ENCODE data around the gene WDR45. TPM values are rescaled to one million over a fixed set of nuclear protein-coding genes. Genes with fewer than 3 reads are reported as not detected.

Gene WDR45
- total and polyA plus RNA-seq, 2 of the 4 experiments (the other 2 are of a cell fraction) = 40.7 to 67.4 TPM

DNA sequence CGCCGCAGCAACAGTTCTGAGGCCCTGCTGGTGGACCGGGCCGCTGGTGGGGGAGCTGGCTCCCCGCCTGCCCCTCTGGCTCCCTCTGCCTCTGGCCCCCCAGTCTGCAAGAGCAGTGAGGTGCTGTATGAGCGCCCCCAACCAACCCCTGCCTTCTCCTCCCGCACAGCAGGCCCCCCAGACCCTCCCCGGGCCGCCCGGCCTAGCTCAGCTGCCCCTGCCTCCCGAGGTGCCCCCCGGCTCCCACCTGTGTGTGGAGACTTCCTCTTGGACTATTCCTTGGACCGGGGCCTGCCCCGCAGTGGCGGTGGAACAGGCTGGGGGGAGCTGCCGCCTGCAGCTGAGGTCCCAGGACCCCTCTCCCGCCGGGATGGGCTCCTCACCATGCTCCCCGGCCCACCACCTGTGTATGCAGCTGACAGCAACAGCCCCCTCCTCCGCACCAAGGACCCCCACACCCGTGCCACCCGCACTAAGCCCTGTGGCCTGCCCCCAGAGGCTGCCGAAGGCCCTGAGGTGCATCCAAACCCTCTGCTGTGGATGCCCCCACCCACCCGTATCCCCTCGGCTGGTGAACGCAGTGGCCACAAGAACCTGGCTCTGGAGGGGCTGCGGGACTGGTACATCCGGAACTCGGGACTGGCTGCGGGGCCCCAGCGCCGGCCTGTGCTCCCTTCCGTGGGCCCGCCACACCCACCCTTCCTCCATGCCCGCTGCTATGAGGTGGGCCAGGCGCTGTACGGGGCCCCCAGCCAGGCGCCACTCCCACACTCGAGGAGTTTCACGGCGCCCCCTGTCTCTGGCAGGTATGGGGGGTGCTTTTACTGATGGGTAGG, 12.2 kb downstream of the WDR45 start:
- no peak overlapping the region for H3K23ac ChIP-seq (ENCODE audit: low read depth, low read length)
- TF ChIP-seq SMC3 (IDR thresholded peaks at IDR 0.05; ENCODE audit: low read depth, low read length) = no peak
- TF ChIP-seq CEBPB (IDR thresholded peaks at IDR 0.05; ENCODE audit: low read depth, low read length) = no peak
- TF ChIP-seq POLR2A (IDR thresholded peaks at IDR 0.05; ENCODE audit: low read depth, low read length) = no peak
- TF ChIP-seq MXI1 (IDR thresholded peaks at IDR 0.05; ENCODE audit: borderline replicate concordance, low read depth, low read length) = no peak
- TF ChIP-seq RFX5 (IDR thresholded peaks at IDR 0.05; ENCODE audit: low read depth, low read length) = no peak
- TF ChIP-seq CHD1 (IDR thresholded peaks at IDR 0.05; ENCODE audit: low read depth, low read length) = no peak
- TF ChIP-seq BHLHE40 (IDR thresholded peaks at IDR 0.05; ENCODE audit: low read depth, low read length) = no peak
- no peak for TF ChIP-seq MAZ (IDR thresholded peaks at IDR 0.05; ENCODE audit: borderline replicate concordance, low read depth, low read length)
- TF ChIP-seq RCOR1 (IDR thresholded peaks at IDR 0.05; ENCODE audit: insufficient replicate concordance, low read length) = no peak
- TF ChIP-seq NFE2L2 (IDR thresholded peaks at IDR 0.05; ENCODE audit: low read depth, low read length) = no peak
- TF ChIP-seq, protein P1, sequence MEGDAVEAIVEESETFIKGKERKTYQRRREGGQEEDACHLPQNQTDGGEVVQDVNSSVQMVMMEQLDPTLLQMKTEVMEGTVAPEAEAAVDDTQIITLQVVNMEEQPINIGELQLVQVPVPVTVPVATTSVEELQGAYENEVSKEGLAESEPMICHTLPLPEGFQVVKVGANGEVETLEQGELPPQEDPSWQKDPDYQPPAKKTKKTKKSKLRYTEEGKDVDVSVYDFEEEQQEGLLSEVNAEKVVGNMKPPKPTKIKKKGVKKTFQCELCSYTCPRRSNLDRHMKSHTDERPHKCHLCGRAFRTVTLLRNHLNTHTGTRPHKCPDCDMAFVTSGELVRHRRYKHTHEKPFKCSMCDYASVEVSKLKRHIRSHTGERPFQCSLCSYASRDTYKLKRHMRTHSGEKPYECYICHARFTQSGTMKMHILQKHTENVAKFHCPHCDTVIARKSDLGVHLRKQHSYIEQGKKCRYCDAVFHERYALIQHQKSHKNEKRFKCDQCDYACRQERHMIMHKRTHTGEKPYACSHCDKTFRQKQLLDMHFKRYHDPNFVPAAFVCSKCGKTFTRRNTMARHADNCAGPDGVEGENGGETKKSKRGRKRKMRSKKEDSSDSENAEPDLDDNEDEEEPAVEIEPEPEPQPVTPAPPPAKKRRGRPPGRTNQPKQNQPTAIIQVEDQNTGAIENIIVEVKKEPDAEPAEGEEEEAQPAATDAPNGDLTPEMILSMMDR (conservative IDR thresholded peaks at IDR 0.05; ENCODE audit: low read depth, low read length) = no peak
- peaks cover 8% of the 10 kb centered on the region; the same call in 1 of the 2 replicates for H3K36me3 ChIP-seq (ENCODE audit: control insufficient read depth, insufficient read depth, low read length)
- dilution Hi-C loops (cut with HindIII; ENCODE audit: low sequenced_read_pairs, unreplicated experiment) (no loop called here), in situ Hi-C loops (cut with MboI; ENCODE audit: low sequenced_read_pairs) (loop anchor here (25.0 kb wide), 1 partner anchor 105 kb away; the partner anchor contains the start of genes KCND1 and OTUD5), intact Hi-C loops (cut with micrococcal nuclease) (no loop called here)
- POLR2A ChIA-PET (ENCODE audit: unreplicated experiment) = no interaction called here
- H3K27me3 ChIP-seq (ENCODE audit: control insufficient read depth, insufficient read depth, low read length) = no peaks in the 10 kb centered on the region
- no peak overlapping the region for H2BK15ac ChIP-seq (ENCODE audit: low read depth, low read length)
- H3K9me1 ChIP-seq (ENCODE audit: insufficient read depth, low read length) = 0 out of 2 replicates have a peak, but pooled peaks cover 5% of the 10 kb centered on the region
- no peak overlapping the region for H2BK20ac ChIP-seq (ENCODE audit: low read depth, low read length)
- CTCF ChIA-PET = no interaction called here
- H3K79me1 ChIP-seq (ENCODE audit: low read depth in 1 of 2, low read length in 2 of 2) = peaks cover 0 to 19% of the 10 kb centered on the region in 2 experiments; a peak in 2 of 4 replicates
- H3K56ac ChIP-seq (ENCODE audit: extremely low read depth, insufficient read depth, low read length) = no peak overlapping the region
- H3K4me3 ChIP-seq (ENCODE audit: insufficient read depth, low read depth, low read length) = no peak overlapping the region
- DNase-seq (no peak), ATAC-seq (ENCODE audit: low read depth) (no peak)
- H2AK9ac ChIP-seq (replicated peaks; ENCODE audit: low read depth, low read length, poor library complexity) = no peak overlapping the region
- no peak overlapping the region for H3K14ac ChIP-seq (replicated peaks; ENCODE audit: low read depth, low read length)
- no peak overlapping the region for H4K91ac ChIP-seq (ENCODE audit: insufficient read depth, low read depth, low read length)
- H3K4me1 ChIP-seq (ENCODE audit: control insufficient read depth, insufficient read depth, low read length) = no peaks in the 10 kb centered on the region
- peaks cover 2% of the 10 kb centered on the region; the same call in 1 of the 2 replicates for H3K9me3 ChIP-seq (ENCODE audit: control insufficient read depth, insufficient read depth, low read length)
- no peak overlapping the region for H2BK120ac ChIP-seq (ENCODE audit: low read depth, low read length)
- H3K9ac ChIP-seq (ENCODE audit: low read depth, low read length) = no peak overlapping the region
- no peak overlapping the region for H4K5ac ChIP-seq (ENCODE audit: low read depth, low read length)
- H2BK5ac ChIP-seq (ENCODE audit: low read depth, low read length, poor library complexity, severe bottlenecking) = no peak overlapping the region
- no peak overlapping the region for H2AK5ac ChIP-seq (ENCODE audit: low read depth, low read length)
- H3K27ac ChIP-seq (ENCODE audit: insufficient read depth, low read length) = no peak overlapping the region
- no peak overlapping the region for H4K8ac ChIP-seq (ENCODE audit: low read depth in 2 of 2, low read length in 2 of 2)
- H2AFZ ChIP-seq (replicated peaks; ENCODE audit: low read length, poor library complexity) = peak overlapping the region; percentile 43
- no peaks in the 10 kb centered on the region for H4K20me1 ChIP-seq (ENCODE audit: insufficient read depth, low read length)
- no peak overlapping the region for H3K18ac ChIP-seq (ENCODE audit: low read depth, low read length)
- WGBS, 2 experiments (ENCODE audit: extremely low coverage in 2 of 2, insufficient read length in 1 of 2) = 92% methylated on average over 10 of the region's 41 CpGs; no CpG with 5 or more reads in 1 of the 2 experiments
- no peak overlapping the region for H3K4me2 ChIP-seq (ENCODE audit: low read depth, low read length)
- no peak overlapping the region for H3K4ac ChIP-seq (ENCODE audit: low read depth, low read length)
- no TSS peak for BruUV-seq (replicated peaks)

Measured in IMR-90 (cell line).